GM21737 (cell line): ENCODE results near the gene LRRK1.

Source experiments
- ATAC-seq: cut with Tn5 transposase; IDR thresholded peaks from one replicate; pipeline ENCODE4 v1.9.1; 2021; ENCODE audit warnings: mild to moderate bottlenecking, moderate library complexity; ENCODE audit not compliant: unreplicated experiment

The LRRK1 gene

DNA sequence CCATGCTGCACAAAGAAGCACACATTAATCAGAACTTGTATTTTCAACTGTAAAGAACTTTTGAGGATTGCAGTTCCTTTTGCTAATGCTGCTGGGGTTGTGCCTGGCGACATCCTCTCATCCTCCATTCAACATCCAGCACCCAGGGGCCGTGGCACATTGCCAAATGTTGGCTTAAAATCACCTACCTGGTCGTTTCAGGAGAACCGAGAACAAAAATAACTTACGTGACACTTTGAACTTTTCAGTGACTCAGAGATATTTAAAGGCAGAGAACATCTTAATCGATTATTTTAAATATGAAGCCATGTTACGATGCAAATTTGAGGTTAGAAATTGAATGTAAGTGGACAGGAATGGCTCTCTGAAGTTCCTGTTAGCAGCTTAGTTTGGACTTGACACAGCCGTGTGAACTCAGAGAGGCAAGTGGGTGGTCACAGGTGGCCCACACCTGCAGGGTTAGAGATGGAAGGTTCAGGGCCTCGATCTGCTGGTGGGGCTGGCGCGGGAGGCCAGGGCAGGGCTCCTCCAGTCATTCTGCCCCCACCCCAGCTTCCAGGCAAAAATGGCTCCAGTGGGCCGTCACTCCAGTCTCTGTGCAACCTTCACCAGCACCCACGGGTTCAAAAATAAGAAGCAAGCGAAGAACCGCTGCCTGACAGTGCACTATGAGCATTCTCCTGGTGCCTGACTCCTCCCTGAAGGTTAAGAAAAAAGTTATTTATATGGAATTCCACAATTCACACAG is 12.2 kb downstream of the LRRK1 start:
- ATAC-seq, result no peak

GRCh38 chr15:100932676-100933348 is 13.7 kb downstream of the LRRK1 start:
- ATAC-seq, result no peak

DNA sequence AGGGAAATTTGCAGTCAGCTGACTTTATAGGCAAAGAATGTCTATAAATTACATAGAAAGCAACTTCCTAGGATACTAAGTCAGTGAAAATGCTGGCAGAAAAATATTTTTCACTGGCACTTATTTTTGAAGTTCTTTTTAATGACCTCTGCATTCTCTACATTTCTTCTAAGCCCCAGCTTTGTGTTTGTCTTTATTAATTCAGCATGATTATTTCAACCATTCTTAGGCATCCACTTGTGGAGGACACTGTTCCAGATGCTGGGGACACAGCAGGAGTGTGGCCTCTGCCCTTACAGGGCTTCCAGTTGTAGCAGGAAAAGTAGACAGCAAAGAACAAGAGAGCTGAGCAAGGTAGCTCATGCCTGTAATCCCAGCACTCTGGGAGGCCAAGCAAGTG is 15.0 kb downstream of the LRRK1 start:
- ATAC-seq, result no peak

GRCh38 chr15:100934726-100935125 is 15.6 kb downstream of the LRRK1 start:
- ATAC-seq, result no peak

DNA sequence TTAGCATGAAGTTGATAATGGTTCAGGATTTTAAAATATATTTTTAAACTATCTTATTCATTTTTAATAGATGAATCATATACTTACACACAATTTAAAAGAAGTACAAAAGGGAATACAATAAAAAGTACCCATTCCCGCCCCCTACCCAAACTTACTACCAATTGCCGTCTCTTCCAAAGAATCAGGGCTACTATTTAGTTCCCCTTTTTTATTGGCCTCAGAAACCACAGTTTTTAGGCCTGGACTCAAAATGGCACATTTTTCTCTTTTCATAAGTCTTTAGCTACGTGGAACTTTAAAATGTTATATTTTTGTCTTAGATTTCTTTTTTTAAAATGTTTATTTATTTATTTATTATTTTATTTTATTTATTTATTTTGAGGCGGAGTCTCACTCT is 18.0 kb downstream of the LRRK1 start:
- ATAC-seq, result no peak

- ATAC-seq, result no peak
These were observed 20.6 kb downstream of the LRRK1 start for GRCh38 chr15:100939791-100940190.

DNA sequence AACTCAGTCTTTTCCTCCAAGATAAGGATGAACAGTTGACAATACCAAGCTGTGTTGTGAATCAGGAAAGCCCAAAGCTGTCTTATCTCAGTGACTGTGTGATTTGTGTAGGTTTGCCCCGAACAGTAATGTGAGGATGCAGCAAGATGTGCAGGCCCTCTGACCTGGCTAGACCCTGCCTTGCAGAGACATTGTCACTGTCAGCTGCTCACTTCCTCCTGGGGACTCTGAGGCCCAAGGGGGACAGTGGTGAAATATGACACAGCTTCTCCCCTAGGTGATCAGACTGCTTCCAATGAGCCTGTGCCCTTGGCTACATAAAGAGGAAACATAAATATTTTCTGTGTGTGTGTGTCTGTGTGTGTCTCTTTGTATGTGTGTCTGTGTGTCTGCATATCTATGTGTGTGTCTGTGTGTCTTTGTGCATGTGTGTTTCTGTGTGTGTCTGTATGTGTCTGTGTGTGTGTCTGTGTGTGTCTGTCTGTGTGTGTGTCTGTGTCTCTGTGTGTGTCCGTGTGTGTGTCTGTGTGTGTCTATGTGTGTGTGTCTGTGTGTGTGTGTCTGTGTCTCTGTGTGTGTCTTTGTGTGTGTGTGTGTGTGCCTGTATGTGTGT is 21.7 kb downstream of the LRRK1 start:
- peak; percentile 72 for ATAC-seq

DNA sequence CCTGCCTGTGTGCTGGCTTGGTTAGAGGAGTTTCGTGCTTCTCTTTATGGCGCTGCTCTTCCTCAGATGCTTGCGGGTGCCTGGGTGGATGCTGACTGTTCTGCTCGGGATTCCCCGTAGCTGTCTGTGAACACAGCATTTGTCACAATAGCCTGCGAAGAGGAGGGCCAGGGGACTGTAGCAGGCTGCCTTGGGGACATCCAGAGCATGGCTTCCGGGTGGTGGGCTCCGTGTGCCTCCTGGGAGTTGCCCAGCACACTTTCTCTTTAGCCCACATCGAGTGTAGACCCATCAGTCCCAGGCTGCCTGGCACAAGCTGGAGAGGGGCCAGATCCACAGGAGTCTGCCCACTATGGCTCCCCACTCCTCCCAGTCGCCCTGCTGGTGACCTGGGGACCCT is 22.4 kb downstream of the LRRK1 start:
- ATAC-seq, result peak; percentile 51

GRCh38 chr15:100942656-100943425 is 23.7 kb downstream of the LRRK1 start:
- no peak for ATAC-seq

GRCh38 chr15:100944244-100944895 is 25.2 kb downstream of the LRRK1 start:
- peak; percentile 31 for ATAC-seq

DNA sequence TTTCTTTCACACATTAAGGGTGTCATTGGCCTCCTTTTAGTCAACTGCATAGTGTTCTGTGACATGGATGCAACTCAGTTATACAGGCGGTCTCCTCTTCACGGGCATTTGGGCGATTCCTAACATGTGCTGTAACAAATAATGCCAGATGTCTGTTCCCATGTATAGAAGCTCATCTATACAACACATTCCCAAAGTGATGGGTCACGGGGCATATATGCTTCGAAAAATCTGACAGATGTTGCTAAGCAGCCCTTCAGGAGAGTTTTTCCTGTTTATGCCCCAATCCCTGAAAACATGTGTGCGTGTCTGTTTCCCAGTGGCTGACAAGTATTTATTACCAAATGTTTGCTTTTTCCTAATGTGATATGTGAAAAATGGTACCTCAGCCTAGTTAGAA is 25.8 kb downstream of the LRRK1 start:
- no peak for ATAC-seq

GRCh38 chr15:100947760-100948429 is 28.7 kb downstream of the LRRK1 start:
- ATAC-seq, result no peak

- no peak for ATAC-seq
These were observed 29.2 kb downstream of the LRRK1 start for GRCh38 chr15:100948430-100948762.

GRCh38 chr15:100949691-100950090 is 30.5 kb downstream of the LRRK1 start:
- ATAC-seq, result no peak

- ATAC-seq, result no peak
These were observed 32.8 kb downstream of the LRRK1 start for GRCh38 chr15:100951965-100952364.

GRCh38 chr15:100952566-100952965 is 33.4 kb downstream of the LRRK1 start:
- no peak for ATAC-seq

DNA sequence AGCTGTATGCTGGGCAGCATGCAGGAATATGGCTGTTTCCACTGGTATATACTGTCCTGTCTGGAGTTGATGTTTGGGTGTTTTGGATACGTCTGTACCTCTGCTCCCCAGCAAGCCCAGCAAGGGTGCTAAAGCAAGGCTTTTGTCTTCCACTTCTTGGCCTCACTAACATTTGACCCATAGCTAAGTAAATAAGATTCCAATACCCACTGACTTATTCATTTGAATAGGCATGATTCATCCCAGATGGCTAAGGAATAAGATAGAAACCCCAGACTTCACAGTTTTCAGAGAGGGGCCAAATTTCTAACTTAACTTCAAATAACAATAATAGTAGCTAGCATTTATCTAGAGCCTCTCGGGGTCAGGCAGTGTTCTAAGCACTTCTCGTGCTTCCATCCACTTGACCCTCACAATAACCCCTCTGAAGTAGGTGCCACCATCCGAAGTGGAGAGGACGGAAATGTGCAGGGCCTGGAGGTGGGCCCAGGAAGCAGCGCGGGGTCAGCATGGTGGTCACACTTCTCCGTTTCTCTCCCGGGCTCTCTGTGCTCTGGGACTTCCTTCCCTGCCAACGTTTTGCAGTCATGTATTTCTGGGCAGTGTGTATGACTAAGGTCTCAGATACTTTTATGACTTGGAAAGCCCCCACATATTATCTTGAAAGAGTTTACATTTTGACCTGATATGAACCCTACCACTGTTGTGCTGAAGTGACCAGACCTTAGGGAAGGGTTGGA is 39.3 kb downstream of the LRRK1 start:
- ATAC-seq, result no peak

DNA sequence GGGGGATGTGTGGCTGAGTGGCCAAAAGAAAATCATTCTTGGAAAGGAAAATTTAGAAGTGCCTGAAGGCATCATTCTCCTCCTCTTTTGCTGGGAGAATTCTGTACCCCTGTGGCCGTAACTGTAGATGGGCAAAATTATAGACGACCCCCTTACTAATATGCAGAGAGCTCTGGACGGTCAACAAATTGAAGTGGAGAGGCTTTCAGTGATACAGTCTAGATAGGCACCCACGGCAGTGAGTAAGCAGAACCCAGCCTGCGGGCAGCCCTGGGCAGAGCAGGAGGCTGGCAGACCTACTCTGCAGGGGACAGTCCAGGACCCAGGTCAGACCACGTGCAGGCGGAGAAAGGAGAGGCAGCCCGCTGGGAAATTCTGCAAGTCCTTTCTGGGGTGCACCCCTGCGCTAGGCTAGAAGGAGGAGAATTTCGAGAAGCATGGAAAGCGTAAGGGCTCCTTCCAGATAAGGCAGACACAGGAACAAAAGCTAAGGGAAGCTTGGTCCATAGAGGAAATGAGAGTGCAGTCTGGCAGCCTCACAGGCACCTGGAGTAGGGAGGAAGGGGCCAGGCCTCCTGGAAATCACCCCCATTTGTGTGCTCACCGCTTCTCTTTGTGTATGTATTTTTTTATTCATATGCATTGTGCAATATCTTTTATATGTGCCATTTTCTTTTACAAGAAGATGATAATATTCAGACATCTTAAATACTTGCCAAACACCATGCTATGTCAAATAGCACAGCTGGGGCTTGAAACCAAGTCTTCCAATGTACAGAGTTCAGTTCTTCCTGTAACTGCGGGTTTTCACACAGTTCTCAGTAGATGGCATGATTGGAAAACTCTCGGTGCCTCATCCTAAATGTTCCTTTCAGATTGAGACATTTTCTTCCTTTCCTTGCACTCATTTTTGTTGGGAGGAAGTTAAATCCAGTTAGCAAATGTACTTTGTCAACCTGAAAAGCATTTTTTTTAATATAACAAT is 40.2 kb downstream of the LRRK1 start:
- no peak for ATAC-seq

- ATAC-seq, result peak; percentile 88
These were observed 47.8 kb downstream of the LRRK1 start for GRCh38 chr15:100966997-100967396.
